Measurements from ENCODE around the gene TTLL1.

DNA sequence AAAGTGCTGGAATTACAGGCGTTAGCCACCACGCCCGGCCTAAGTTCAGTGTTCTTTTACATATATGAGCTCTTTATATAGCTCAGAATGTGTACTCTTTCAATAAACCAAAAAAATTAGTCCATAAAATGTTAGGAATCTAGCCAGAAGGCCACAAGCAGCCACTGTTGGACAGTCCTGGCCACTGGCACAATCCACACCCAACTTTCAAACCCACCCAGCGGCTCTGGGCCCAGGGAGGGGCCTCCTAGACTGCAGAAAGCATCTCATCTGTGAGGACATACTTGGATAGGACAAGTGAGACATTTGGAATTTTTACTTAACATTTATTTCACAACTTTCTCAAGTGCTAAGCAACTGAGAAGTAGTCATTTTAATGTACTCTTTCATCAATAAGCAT is 80.7 kb downstream of the TTLL1 start:
- TF ChIP-seq, protein P1, sequence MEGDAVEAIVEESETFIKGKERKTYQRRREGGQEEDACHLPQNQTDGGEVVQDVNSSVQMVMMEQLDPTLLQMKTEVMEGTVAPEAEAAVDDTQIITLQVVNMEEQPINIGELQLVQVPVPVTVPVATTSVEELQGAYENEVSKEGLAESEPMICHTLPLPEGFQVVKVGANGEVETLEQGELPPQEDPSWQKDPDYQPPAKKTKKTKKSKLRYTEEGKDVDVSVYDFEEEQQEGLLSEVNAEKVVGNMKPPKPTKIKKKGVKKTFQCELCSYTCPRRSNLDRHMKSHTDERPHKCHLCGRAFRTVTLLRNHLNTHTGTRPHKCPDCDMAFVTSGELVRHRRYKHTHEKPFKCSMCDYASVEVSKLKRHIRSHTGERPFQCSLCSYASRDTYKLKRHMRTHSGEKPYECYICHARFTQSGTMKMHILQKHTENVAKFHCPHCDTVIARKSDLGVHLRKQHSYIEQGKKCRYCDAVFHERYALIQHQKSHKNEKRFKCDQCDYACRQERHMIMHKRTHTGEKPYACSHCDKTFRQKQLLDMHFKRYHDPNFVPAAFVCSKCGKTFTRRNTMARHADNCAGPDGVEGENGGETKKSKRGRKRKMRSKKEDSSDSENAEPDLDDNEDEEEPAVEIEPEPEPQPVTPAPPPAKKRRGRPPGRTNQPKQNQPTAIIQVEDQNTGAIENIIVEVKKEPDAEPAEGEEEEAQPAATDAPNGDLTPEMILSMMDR (IDR thresholded peaks at IDR 0.05): no peak
- no peak for TF ChIP-seq POLR2A (IDR thresholded peaks at IDR 0.05)

Measured in Peyer's patch (tissue), 4 donors.